NB4 (cell line): ENCODE results near the gene CRTAC1.

ENCODE experiments used
- CTCF ChIP-seq: IDR thresholded peaks from one replicate; pipeline ENCODE4 v1.5.1; 2012; ENCODE audit warnings: low read depth, low read length
- TF ChIP-seq, protein P1 (sequence below): IDR thresholded peaks from 2 replicates; pipeline ENCODE4 v1.6.1; 2011; ENCODE audit warnings: low read depth, low read length

DNA sequence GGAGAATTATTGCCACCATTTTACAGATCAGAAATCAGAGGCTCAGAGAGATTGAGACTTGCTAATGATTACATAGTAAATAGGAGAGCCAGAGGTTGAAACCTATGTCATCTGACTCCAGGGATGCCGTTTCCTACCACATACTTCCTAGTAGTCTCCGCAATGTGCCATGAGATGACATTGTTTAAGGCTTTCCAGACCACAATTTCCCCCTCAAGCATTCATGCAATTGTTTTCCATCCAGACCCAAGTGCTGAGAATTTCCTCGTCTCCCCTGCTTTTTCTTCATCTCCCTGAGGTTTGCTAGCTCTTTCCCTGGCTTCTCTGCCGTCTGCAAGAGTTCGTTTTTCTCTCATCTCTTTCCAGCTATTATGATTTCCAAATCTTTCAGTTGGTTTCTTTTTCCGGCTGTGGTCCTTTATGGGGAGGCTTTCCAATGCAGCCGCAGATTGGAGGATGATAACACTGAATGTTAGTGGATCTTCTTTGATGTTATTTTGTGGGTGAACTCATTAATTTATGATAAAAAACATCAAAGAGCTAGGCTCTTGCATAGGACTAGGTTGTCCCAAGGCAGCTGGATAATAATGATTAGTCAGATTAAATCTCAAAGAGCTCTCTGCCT lies 187.7 kb downstream of the CRTAC1 start:
- no peak for TF ChIP-seq CTCF
- TF ChIP-seq, protein P1, sequence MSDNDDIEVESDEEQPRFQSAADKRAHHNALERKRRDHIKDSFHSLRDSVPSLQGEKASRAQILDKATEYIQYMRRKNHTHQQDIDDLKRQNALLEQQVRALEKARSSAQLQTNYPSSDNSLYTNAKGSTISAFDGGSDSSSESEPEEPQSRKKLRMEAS = no peak
